ENCODE data around the gene INSM2. TPM values are rescaled to one million over a fixed set of nuclear protein-coding genes. Genes with fewer than 3 reads are reported as not detected.

Gene INSM2
- total and polyA plus RNA-seq, 2 of the 4 experiments (the other 2 are of a cell fraction) = not detected

- Histone ChIP-seq H3K56ac (ENCODE audit: extremely low read depth, insufficient read depth, low read length) (no peak overlapping the region), H2BK5ac (ENCODE audit: low read depth, low read length, poor library complexity, severe bottlenecking) (no peak overlapping the region), H2AK5ac (ENCODE audit: low read depth, low read length) (no peak overlapping the region), H3K18ac (ENCODE audit: low read depth, low read length) (no peak overlapping the region), H4K8ac (ENCODE audit: low read depth in 2 of 2, low read length in 2 of 2) (no peak overlapping the region), H3K4ac (ENCODE audit: low read depth, low read length) (no peak overlapping the region), H3K23ac (ENCODE audit: low read depth, low read length) (no peak overlapping the region), H2AFZ (replicated peaks; ENCODE audit: low read length, poor library complexity) (no peak overlapping the region), H3K9ac (ENCODE audit: low read depth, low read length) (no peak overlapping the region), H2BK15ac (ENCODE audit: low read depth, low read length) (no peak overlapping the region), H4K91ac (ENCODE audit: insufficient read depth, low read depth, low read length) (no peak overlapping the region), H3K27me3 (ENCODE audit: control insufficient read depth, insufficient read depth, low read length) (no peaks in the 10 kb centered on the region), H3K9me3 (ENCODE audit: control insufficient read depth, insufficient read depth, low read length) (peaks cover 5% of the 10 kb centered on the region), H3K27ac (ENCODE audit: insufficient read depth, low read length) (no peak overlapping the region), H3K14ac (replicated peaks; ENCODE audit: low read depth, low read length) (no peak overlapping the region), H2AK9ac (replicated peaks; ENCODE audit: low read depth, low read length, poor library complexity) (no peak overlapping the region), H3K4me2 (ENCODE audit: low read depth, low read length) (no peak overlapping the region), H3K79me1 (ENCODE audit: low read depth in 1 of 2, low read length in 2 of 2) (no peaks in the 10 kb centered on the region), H4K5ac (ENCODE audit: low read depth, low read length) (no peak overlapping the region), H2BK120ac (ENCODE audit: low read depth, low read length) (no peak overlapping the region), H4K20me1 (ENCODE audit: insufficient read depth, low read length) (no peaks in the 10 kb centered on the region; the same call in 1 of the 2 replicates), H2BK20ac (ENCODE audit: low read depth, low read length) (no peak overlapping the region), H3K4me3 (ENCODE audit: insufficient read depth, low read depth, low read length) (no peak overlapping the region), H3K4me1 (ENCODE audit: control insufficient read depth, insufficient read depth, low read length) (no peaks in the 10 kb centered on the region), H3K9me1 (ENCODE audit: insufficient read depth, low read length) (no peaks in the 10 kb centered on the region), H3K36me3 (ENCODE audit: control insufficient read depth, insufficient read depth, low read length) (no peaks in the 10 kb centered on the region)
- CTCF ChIA-PET = no interaction called here
- dilution Hi-C loops (cut with HindIII; ENCODE audit: low sequenced_read_pairs, unreplicated experiment) (no loop called here), intact Hi-C loops (cut with micrococcal nuclease) (no loop called here), in situ Hi-C loops (cut with MboI; ENCODE audit: low sequenced_read_pairs) (no loop called here)
- ATAC-seq (ENCODE audit: low read depth) (no peak), DNase-seq (no peak)
- no TSS peak for BruUV-seq (replicated peaks)
- POLR2A ChIA-PET (ENCODE audit: unreplicated experiment) = no interaction called here
- no peak for TF ChIP-seq CHD1 (IDR thresholded peaks at IDR 0.05; ENCODE audit: low read depth, low read length)
- no peak for TF ChIP-seq POLR2A (IDR thresholded peaks at IDR 0.05; ENCODE audit: low read depth, low read length)
- TF ChIP-seq RCOR1 (IDR thresholded peaks at IDR 0.05; ENCODE audit: insufficient replicate concordance, low read length) = no peak
- TF ChIP-seq RFX5 (IDR thresholded peaks at IDR 0.05; ENCODE audit: low read depth, low read length) = no peak
- no peak for TF ChIP-seq USF2 (IDR thresholded peaks at IDR 0.05; ENCODE audit: low read depth, low read length)
- no peak for TF ChIP-seq ELK1 (IDR thresholded peaks at IDR 0.05; ENCODE audit: borderline replicate concordance, low read depth, low read length)
- no peak for TF ChIP-seq MXI1 (IDR thresholded peaks at IDR 0.05; ENCODE audit: borderline replicate concordance, low read depth, low read length)
- no peak for TF ChIP-seq RAD21 (IDR thresholded peaks at IDR 0.05; ENCODE audit: low read length)
- TF ChIP-seq MAZ (IDR thresholded peaks at IDR 0.05; ENCODE audit: borderline replicate concordance, low read depth, low read length) = no peak
- TF ChIP-seq CTCF (conservative IDR thresholded peaks at IDR 0.05; ENCODE audit: low read depth, low read length) = no peak
- TF ChIP-seq SMC3 (IDR thresholded peaks at IDR 0.05; ENCODE audit: low read depth, low read length) = no peak
- no peak for TF ChIP-seq MAFK (IDR thresholded peaks at IDR 0.05; ENCODE audit: low read depth, low read length)
- no peak for TF ChIP-seq FOS (IDR thresholded peaks at IDR 0.05; ENCODE audit: low read depth, low read length)
- no peak for TF ChIP-seq CEBPB (IDR thresholded peaks at IDR 0.05; ENCODE audit: low read depth, low read length)
- no peak for TF ChIP-seq BHLHE40 (IDR thresholded peaks at IDR 0.05; ENCODE audit: low read depth, low read length)
- no peak for TF ChIP-seq NFE2L2 (IDR thresholded peaks at IDR 0.05; ENCODE audit: low read depth, low read length)
Measured at GRCh38 chr14:35492569-35493014, 41.4 kb upstream of the INSM2 start.
